HG02623 (cell line): ENCODE data around the gene FNDC10.

Experiments used
- ATAC-seq: cut with Tn5 transposase; IDR thresholded peaks from one replicate; pipeline ENCODE4 v1.9.1; 2021; ENCODE audit warnings: moderate library complexity; ENCODE audit not compliant: unreplicated experiment

Gene FNDC10

GRCh38 chr1:1550087-1550486 is 49.8 kb downstream of the FNDC10 start:
- no peak for ATAC-seq

GRCh38 chr1:1548591-1548990 is 51.3 kb downstream of the FNDC10 start:
- ATAC-seq = no peak
